Measurements from ENCODE around the gene TNRC6C. TPM values are rescaled to one million over a fixed set of nuclear protein-coding genes. Genes with fewer than 3 reads are reported as not detected.

Gene TNRC6C
- total and polyA plus RNA-seq, 2 of the 13 experiments (the other 11 are each of a cell fraction or from before 2014, with no cell fraction given): 0.66 to 4.9 TPM

DNA sequence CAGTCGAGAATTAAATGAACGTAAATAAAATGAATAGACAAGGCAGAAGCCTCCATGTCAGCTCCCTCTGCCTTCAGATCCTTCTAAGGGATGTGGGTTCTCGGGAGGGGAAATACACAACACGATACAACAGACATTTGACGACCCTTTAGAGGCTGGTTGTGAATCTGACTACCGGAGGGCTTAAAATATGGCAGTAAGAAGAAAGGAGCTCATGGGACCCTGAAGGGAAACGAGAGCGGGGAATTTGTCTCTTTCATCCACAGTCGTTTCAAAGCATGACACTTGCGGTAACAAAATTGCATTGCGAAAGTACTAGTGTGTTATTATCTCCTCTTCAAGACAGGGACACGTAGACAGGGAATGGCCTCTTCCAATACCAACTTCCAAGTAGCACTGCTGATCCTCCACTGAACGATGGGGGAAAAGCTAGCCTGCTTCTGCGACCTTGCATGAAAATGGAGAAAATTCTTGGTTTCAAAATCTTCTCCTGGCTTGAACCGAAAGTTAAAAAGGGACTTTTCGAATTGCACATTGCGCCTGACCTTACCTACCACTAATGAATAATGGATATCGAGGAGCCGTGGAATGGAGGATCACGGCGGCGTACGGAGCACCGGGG lies 1.2 kb upstream of the TNRC6C start (continued):
- TF ChIP-seq, protein P1, sequence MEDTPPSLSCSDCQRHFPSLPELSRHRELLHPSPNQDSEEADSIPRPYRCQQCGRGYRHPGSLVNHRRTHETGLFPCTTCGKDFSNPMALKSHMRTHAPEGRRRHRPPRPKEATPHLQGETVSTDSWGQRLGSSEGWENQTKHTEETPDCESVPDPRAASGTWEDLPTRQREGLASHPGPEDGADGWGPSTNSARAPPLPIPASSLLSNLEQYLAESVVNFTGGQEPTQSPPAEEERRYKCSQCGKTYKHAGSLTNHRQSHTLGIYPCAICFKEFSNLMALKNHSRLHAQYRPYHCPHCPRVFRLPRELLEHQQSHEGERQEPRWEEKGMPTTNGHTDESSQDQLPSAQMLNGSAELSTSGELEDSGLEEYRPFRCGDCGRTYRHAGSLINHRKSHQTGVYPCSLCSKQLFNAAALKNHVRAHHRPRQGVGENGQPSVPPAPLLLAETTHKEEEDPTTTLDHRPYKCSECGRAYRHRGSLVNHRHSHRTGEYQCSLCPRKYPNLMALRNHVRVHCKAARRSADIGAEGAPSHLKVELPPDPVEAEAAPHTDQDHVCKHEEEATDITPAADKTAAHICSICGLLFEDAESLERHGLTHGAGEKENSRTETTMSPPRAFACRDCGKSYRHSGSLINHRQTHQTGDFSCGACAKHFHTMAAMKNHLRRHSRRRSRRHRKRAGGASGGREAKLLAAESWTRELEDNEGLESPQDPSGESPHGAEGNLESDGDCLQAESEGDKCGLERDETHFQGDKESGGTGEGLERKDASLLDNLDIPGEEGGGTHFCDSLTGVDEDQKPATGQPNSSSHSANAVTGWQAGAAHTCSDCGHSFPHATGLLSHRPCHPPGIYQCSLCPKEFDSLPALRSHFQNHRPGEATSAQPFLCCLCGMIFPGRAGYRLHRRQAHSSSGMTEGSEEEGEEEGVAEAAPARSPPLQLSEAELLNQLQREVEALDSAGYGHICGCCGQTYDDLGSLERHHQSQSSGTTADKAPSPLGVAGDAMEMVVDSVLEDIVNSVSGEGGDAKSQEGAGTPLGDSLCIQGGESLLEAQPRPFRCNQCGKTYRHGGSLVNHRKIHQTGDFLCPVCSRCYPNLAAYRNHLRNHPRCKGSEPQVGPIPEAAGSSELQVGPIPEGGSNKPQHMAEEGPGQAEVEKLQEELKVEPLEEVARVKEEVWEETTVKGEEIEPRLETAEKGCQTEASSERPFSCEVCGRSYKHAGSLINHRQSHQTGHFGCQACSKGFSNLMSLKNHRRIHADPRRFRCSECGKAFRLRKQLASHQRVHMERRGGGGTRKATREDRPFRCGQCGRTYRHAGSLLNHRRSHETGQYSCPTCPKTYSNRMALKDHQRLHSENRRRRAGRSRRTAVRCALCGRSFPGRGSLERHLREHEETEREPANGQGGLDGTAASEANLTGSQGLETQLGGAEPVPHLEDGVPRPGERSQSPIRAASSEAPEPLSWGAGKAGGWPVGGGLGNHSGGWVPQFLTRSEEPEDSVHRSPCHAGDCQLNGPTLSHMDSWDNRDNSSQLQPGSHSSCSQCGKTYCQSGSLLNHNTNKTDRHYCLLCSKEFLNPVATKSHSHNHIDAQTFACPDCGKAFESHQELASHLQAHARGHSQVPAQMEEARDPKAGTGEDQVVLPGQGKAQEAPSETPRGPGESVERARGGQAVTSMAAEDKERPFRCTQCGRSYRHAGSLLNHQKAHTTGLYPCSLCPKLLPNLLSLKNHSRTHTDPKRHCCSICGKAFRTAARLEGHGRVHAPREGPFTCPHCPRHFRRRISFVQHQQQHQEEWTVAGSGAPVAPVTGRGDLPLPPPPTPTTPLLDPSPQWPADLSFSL (CRISPR knock-in tag; IDR thresholded peaks at IDR 0.05): peak; percentile 65; the same call in 1 of the 2 replicates
- TF ChIP-seq ZNF616 (CRISPR knock-in tag; IDR thresholded peaks at IDR 0.05; ENCODE audit: low read depth): no peak
- TF ChIP-seq TFDP1 (CRISPR knock-in tag; IDR thresholded peaks at IDR 0.05; ENCODE audit: borderline replicate concordance): no peak
- TF ChIP-seq AKNA (CRISPR knock-in tag; IDR thresholded peaks at IDR 0.05; ENCODE audit: borderline replicate concordance): no peak
- TF ChIP-seq ZNF557 (CRISPR knock-in tag; IDR thresholded peaks at IDR 0.05): 0 out of 2 replicates have a peak, but pooled peaks have one; percentile 38
- no peak for TF ChIP-seq SKI (IDR thresholded peaks at IDR 0.05; ENCODE audit: partially characterized antibody)
- no peak for TF ChIP-seq ZNF296 (CRISPR knock-in tag; conservative IDR thresholded peaks at IDR 0.05)
- no peak for TF ChIP-seq ZSCAN22 (CRISPR knock-in tag; IDR thresholded peaks at IDR 0.05)
- TF ChIP-seq ZFAT (CRISPR knock-in tag; conservative IDR thresholded peaks at IDR 0.05): no peak
- TF ChIP-seq ZNF343 (CRISPR knock-in tag; IDR thresholded peaks at IDR 0.05): no peak
- no peak for TF ChIP-seq PPARG (CRISPR knock-in tag; conservative IDR thresholded peaks at IDR 0.05)
- TF ChIP-seq CENPX (CRISPR knock-in tag; IDR thresholded peaks at IDR 0.05): no peak
